GM12864 (cell line): ENCODE measurements around the gene MAPK8IP2.

Experiments
- DNase-seq: peaks from one replicate; pipeline ENCODE4 v3.0.0-alpha.2; 2011; ENCODE audit warnings: low read depth
- H3K4me3 ChIP-seq: 2 replicates; pipeline ENCODE4 v1.5.1; 2011; ENCODE audit warnings: mild to moderate bottlenecking, low read depth, low read length, control low read depth
- CTCF ChIP-seq: IDR thresholded peaks from 2 replicates; pipeline ENCODE4 v1.5.1; 2011; ENCODE audit warnings: low read depth, mild to moderate bottlenecking, moderate library complexity, low read length, control low read depth, inconsistent platforms; ENCODE audit errors: missing control alignments

The MAPK8IP2 gene

GRCh38 chr22:50562523-50563412, 37.8 kb upstream of the MAPK8IP2 start, which contains the start of gene SYCE3:
Gene SYCE3 (minus strand): TSS chr22:50562919. CDS start chr22:50556405, 6,514 bp downstream.
- DNase-seq = peak; percentile 76
- peak within 1 kb of the TSS; percentile 57 for H3K4me3 ChIP-seq
- TF ChIP-seq CTCF = peak; percentile 87

GRCh38 chr22:50563413-50564160, 37.0 kb upstream of the MAPK8IP2 start:
- H3K4me3 ChIP-seq = peak overlapping the region; percentile 57
- DNase-seq = no peak
- no peak for TF ChIP-seq CTCF

- DNase-seq = no peak
- no peak overlapping the region for H3K4me3 ChIP-seq
- TF ChIP-seq CTCF = no peak
Measured at GRCh38 chr22:50564289-50564688, 36.3 kb upstream of the MAPK8IP2 start.

- no peak for DNase-seq
Measured at GRCh38 chr22:50567721-50568252, 32.8 kb upstream of the MAPK8IP2 start.

GRCh38 chr22:50568626-50569025, 32.0 kb upstream of the MAPK8IP2 start:
- TF ChIP-seq CTCF = no peak
- no peak for DNase-seq
- no peak overlapping the region for H3K4me3 ChIP-seq

More at GRCh38 chr22:50567721-50568252, 32.8 kb upstream of the MAPK8IP2 start:
- TF ChIP-seq CTCF = no peak
- no peak overlapping the region for H3K4me3 ChIP-seq

- H3K4me3 ChIP-seq = no peak overlapping the region
- no peak for DNase-seq
- no peak for TF ChIP-seq CTCF
Measured at GRCh38 chr22:50569041-50569459, 31.5 kb upstream of the MAPK8IP2 start.
